Cardiac fibroblast (primary cell): Measurements from ENCODE around the gene SEZ6L2.
"Not testable (repeated sequence)": the region's sequence is repeated elsewhere in the genome, so short reads cannot be mapped to it uniquely, and the experiment has no call there.

Experiments
- DNase-seq, 2 donors: peaks; one replicate each; pipeline versions ENCODE4 v3.0.0 to v3.0.0-alpha.2; 2010; ENCODE audit warnings: low read depth in 2 of 2
- H3K4me3 ChIP-seq, 2 donors: replicated peaks in 1 of 2; 1 replicate in 1 of 2; 2 replicates in 1 of 2; pipeline ENCODE4 v1.5.1; 2011; ENCODE audit warnings: low read depth in 2 of 2, low read length in 2 of 2, mild to moderate bottlenecking in 2 of 2, moderate library complexity in 1 of 2
- TF ChIP-seq, protein P1 (sequence below): IDR thresholded peaks from one replicate; pipeline ENCODE4 v1.5.1; 2011; ENCODE audit warnings: low read depth, mild to moderate bottlenecking, low read length, inconsistent platforms

The SEZ6L2 gene

GRCh38 chr16:29835926-29836325 is 63.4 kb downstream of the SEZ6L2 start:
- DNase-seq = no peak
- TF ChIP-seq, protein P1, sequence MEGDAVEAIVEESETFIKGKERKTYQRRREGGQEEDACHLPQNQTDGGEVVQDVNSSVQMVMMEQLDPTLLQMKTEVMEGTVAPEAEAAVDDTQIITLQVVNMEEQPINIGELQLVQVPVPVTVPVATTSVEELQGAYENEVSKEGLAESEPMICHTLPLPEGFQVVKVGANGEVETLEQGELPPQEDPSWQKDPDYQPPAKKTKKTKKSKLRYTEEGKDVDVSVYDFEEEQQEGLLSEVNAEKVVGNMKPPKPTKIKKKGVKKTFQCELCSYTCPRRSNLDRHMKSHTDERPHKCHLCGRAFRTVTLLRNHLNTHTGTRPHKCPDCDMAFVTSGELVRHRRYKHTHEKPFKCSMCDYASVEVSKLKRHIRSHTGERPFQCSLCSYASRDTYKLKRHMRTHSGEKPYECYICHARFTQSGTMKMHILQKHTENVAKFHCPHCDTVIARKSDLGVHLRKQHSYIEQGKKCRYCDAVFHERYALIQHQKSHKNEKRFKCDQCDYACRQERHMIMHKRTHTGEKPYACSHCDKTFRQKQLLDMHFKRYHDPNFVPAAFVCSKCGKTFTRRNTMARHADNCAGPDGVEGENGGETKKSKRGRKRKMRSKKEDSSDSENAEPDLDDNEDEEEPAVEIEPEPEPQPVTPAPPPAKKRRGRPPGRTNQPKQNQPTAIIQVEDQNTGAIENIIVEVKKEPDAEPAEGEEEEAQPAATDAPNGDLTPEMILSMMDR = no peak
- no peak overlapping the region for H3K4me3 ChIP-seq

GRCh38 chr16:29834079-29834478 is 65.3 kb downstream of the SEZ6L2 start:
- no peak for DNase-seq
- H3K4me3 ChIP-seq = no peak overlapping the region
- TF ChIP-seq, protein P1 = no peak

- H3K4me3 ChIP-seq, DNase-seq: not testable (repeated sequence)
These were observed 66.1 kb downstream of the SEZ6L2 start for GRCh38 chr16:29833219-29833618.

DNA sequence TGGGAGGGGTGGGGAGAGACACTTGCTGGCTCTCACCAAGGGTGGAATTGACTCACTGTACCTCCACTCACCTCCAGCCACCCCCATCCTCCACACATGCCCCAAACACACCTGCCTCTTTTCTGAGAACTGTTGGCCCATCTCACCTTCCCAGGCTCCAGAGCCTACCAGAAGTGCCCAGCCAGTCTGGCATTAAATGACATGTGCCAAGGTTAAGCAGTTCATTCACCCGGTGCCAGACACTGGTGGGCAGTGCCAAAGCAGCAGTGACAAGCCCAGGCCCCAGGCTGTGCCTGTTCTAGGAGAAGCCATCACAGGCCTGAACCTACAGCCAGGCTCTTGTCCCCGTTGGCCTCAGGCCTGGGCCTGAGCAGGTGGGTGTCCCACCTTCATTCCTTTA is 67.9 kb downstream of the SEZ6L2 start:
- no peak for DNase-seq
- TF ChIP-seq, protein P1 = no peak
- H3K4me3 ChIP-seq = no peak overlapping the region

- DNase-seq = no peak
- TF ChIP-seq, protein P1 = no peak
- no peak overlapping the region for H3K4me3 ChIP-seq
These were observed 68.6 kb downstream of the SEZ6L2 start for GRCh38 chr16:29830774-29831173.

DNA sequence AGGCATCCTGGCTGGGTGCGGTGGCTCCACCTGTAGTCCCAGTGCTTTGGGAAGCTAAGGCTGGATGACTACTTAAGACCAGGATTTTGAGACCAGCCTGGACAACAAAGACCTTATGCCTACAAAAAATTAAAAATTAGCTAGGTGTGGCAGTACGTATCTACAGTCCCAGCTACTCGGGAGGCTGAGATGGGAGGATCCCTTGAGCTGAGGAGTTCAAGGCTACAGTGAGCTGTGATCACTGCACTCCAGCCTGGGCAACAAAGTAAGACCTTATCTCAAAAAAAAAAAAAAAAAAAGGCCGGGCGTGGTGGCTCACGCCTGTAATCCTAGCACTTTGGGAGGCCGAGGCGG is 73.0 kb downstream of the SEZ6L2 start:
- DNase-seq = no peak
- no peak overlapping the region for H3K4me3 ChIP-seq
- TF ChIP-seq, protein P1 = no peak

DNA sequence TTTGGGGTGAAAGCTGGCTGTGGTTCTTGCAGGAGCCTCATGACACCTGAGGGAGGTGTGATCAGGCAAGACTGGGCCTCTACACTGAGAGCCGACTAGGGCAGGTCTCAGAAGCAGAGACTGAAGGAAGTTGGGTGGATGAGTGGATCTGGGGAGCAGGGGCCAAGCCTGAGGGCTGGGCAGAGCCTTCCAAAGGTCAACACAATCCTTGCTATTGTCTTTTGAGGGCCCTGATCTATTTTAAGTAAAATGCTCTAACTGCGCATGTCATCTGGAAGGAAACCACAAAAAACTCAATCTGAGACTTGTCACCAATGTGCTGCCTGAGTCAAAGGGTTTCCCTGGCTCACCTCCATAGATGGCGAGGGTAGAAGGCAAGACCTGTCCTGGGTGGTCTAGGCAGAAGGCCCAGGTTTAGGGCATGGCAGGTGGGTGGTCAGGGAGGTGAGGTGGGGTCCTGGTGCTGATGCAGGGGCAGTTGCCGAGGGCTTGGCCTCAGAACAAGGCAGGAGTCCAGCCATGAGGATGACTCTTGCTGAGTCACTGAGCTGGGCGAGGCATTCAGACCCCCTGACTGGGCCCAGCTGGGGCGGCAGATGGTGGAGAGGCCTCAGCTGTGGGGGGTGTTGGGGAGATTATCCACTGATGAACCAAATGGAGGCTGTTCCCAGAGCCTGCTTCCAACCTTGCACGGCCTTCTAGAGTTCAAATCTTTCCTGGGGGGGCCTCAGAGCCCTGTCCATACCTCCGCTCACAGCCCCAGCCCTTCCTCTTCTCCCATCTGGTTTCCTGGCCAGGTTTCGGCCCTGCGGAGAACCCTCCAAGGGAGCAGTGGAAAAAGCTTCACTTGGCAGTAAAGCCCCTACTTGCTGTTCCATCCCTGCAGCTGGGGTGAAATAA is 74.0 kb downstream of the SEZ6L2 start:
- peak; percentile 75 to 88 for DNase-seq
- H3K4me3 ChIP-seq = peak overlapping the region in 1 of 2 donors; percentile 28
- TF ChIP-seq, protein P1 = no peak
